HEK293 (cell line): ENCODE results near the gene FAM131B.

Experiments
- KLF7 ChIP-seq: fragments of 450-650 bp; formaldehyde crosslinking; IDR thresholded peaks from 2 replicates; pipeline ENCODE4 v1.5.1; 2016; ENCODE audit warnings: missing biosample characterization, missing genetic modification characterization, borderline replicate concordance
- SALL2 ChIP-seq: fragments of 450-650 bp; formaldehyde crosslinking; IDR thresholded peaks from 2 replicates; pipeline ENCODE4 v1.5.0; 2017; ENCODE audit warnings: missing biosample characterization, mild to moderate bottlenecking, missing genetic modification characterization, borderline replicate concordance
- SCRT1 ChIP-seq: fragments of 450-650 bp; formaldehyde crosslinking; IDR thresholded peaks from 2 replicates; pipeline ENCODE4 v1.5.1; 2016; ENCODE audit warnings: missing biosample characterization, missing genetic modification characterization, borderline replicate concordance
- ZNF768 ChIP-seq: fragments of 450-650 bp; formaldehyde crosslinking; IDR thresholded peaks from 2 replicates; pipeline ENCODE4 v1.5.1; 2018; ENCODE audit warnings: missing biosample characterization, mild to moderate bottlenecking, missing genetic modification characterization
- ZNF830 ChIP-seq: fragments of 450-650 bp; IDR thresholded peaks from 2 replicates; pipeline ENCODE4 v1.5.0; 2018; ENCODE audit warnings: missing biosample characterization, missing genetic modification characterization, low read depth, mild to moderate bottlenecking, moderate library complexity
- TF ChIP-seq, protein P1 (sequence below): fragments of 450-650 bp; formaldehyde crosslinking; IDR thresholded peaks from 2 replicates; pipeline ENCODE4 v1.5.1; 2016; ENCODE audit warnings: missing biosample characterization, missing genetic modification characterization
- TF ChIP-seq, protein P2 (sequence below): fragments of 450-650 bp; formaldehyde crosslinking; IDR thresholded peaks from 2 replicates; pipeline ENCODE4 v1.5.1; 2016; ENCODE audit warnings: missing biosample characterization, missing genetic modification characterization
- TF ChIP-seq, protein P3 (sequence below): fragments of 450-650 bp; formaldehyde crosslinking; IDR thresholded peaks from 2 replicates; pipeline ENCODE4 v1.5.1; 2016; ENCODE audit warnings: missing biosample characterization, missing genetic modification characterization

DNA sequence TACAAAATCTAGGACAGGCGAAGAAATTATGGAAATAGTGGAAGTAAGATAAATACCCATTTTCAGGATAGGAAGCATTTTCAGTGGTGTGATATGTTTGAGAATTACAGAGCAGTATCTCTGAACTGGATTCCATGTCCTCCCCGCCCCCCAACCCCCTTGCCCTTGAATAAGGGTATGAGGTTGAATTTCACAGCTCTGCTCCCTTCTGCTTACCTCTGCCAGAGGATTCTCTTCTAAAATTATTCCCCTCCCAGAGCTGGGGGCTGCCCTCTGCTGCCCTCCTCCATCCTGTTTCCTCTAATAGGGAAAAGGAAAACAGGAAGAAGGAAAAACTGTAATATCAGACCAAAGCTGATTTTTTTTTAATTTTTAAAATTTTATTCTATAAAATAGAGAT lies 53.9 kb downstream of the FAM131B start:
- TF ChIP-seq, protein P1, sequence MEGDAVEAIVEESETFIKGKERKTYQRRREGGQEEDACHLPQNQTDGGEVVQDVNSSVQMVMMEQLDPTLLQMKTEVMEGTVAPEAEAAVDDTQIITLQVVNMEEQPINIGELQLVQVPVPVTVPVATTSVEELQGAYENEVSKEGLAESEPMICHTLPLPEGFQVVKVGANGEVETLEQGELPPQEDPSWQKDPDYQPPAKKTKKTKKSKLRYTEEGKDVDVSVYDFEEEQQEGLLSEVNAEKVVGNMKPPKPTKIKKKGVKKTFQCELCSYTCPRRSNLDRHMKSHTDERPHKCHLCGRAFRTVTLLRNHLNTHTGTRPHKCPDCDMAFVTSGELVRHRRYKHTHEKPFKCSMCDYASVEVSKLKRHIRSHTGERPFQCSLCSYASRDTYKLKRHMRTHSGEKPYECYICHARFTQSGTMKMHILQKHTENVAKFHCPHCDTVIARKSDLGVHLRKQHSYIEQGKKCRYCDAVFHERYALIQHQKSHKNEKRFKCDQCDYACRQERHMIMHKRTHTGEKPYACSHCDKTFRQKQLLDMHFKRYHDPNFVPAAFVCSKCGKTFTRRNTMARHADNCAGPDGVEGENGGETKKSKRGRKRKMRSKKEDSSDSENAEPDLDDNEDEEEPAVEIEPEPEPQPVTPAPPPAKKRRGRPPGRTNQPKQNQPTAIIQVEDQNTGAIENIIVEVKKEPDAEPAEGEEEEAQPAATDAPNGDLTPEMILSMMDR (tag by site-specific recombination): no peak
- TF ChIP-seq SCRT1 (tag by site-specific recombination) (no peak), SALL2 (tag by site-specific recombination) (no peak), ZNF830 (tag by site-specific recombination) (no peak), KLF7 (tag by site-specific recombination) (no peak), ZNF768 (tag by site-specific recombination) (no peak)
- TF ChIP-seq, protein P2, sequence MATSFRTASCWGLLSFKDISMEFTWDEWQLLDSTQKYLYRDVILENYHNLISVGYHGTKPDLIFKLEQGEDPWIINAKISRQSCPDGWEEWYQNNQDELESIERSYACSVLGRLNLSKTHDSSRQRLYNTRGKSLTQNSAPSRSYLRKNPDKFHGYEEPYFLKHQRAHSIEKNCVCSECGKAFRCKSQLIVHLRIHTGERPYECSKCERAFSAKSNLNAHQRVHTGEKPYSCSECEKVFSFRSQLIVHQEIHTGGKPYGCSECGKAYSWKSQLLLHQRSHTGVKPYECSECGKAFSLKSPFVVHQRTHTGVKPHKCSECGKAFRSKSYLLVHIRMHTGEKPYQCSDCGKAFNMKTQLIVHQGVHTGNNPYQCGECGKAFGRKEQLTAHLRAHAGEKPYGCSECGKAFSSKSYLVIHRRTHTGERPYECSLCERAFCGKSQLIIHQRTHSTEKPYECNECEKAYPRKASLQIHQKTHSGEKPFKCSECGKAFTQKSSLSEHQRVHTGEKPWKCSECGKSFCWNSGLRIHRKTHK: no peak
- TF ChIP-seq, protein P3, sequence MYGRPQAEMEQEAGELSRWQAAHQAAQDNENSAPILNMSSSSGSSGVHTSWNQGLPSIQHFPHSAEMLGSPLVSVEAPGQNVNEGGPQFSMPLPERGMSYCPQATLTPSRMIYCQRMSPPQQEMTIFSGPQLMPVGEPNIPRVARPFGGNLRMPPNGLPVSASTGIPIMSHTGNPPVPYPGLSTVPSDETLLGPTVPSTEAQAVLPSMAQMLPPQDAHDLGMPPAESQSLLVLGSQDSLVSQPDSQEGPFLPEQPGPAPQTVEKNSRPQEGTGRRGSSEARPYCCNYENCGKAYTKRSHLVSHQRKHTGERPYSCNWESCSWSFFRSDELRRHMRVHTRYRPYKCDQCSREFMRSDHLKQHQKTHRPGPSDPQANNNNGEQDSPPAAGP (tag by site-specific recombination): no peak
